Measurements from ENCODE around the gene MVB12B. TPM values are rescaled to one million over a fixed set of nuclear protein-coding genes. Genes with fewer than 3 reads are reported as not detected.
A peak's percentile ranks its signal among the peaks of the same experiment; 100 is the strongest.

The MVB12B gene
- polyA plus RNA-seq, 1 donor from 2014 or later: 39.5 TPM

DNA sequence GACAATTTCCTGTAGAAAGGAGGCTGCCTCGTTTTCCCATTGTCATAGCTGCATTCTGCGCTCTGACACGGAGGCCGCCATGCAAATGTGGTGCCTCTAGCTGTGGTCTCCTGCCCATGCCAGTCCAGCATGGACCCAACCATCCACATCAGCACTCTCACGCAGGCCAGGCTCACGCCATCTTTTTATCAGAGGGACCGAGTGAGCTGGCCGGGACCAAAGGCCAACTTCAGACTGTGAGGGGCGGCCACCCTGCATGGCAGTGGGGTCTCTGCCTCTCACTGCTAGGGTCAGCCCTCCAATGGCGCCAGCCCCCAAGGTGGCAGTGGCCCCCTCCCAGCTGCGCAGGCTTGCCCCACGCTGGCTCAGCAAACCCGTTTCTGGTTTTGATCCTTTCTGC is 155.2 kb downstream of the MVB12B start:
- Histone ChIP-seq H3K27me3 (ENCODE audit: insufficient read depth, low read depth, low read length) (no peaks in the 10 kb centered on the region), H3K4me2 (ENCODE audit: low read length) (peak overlapping the region; percentile 4), H3K9ac (ENCODE audit: low read length) (peak overlapping the region; percentile 41), H3K9me2 (ENCODE audit: insufficient read depth, low read length) (no peaks in the 10 kb centered on the region), H3K4me3 (ENCODE audit: low read length) (peak overlapping the region; percentile 56), H3K36me3 (ENCODE audit: insufficient read depth, low read length) (no peaks in the 10 kb centered on the region), H3K9me3 (ENCODE audit: low read length) (no peaks in the 10 kb centered on the region), H2AFZ (ENCODE audit: low read depth, low read length) (no peak overlapping the region), H3K27ac (ENCODE audit: low read length) (peak overlapping the region; percentile 57), H3F3A (ENCODE audit: insufficient read depth, low read length, poor library complexity, severe bottlenecking) (peaks cover 3% of the 10 kb centered on the region), H3K79me2 (replicated peaks; ENCODE audit: insufficient read depth, low read length) (no peaks in the 10 kb centered on the region), H4K20me1 (ENCODE audit: insufficient read depth) (no peaks in the 10 kb centered on the region)
- TF ChIP-seq SMC3 (conservative IDR thresholded peaks at IDR 0.05; ENCODE audit: poor library complexity): no peak
- TF ChIP-seq, protein P1, sequence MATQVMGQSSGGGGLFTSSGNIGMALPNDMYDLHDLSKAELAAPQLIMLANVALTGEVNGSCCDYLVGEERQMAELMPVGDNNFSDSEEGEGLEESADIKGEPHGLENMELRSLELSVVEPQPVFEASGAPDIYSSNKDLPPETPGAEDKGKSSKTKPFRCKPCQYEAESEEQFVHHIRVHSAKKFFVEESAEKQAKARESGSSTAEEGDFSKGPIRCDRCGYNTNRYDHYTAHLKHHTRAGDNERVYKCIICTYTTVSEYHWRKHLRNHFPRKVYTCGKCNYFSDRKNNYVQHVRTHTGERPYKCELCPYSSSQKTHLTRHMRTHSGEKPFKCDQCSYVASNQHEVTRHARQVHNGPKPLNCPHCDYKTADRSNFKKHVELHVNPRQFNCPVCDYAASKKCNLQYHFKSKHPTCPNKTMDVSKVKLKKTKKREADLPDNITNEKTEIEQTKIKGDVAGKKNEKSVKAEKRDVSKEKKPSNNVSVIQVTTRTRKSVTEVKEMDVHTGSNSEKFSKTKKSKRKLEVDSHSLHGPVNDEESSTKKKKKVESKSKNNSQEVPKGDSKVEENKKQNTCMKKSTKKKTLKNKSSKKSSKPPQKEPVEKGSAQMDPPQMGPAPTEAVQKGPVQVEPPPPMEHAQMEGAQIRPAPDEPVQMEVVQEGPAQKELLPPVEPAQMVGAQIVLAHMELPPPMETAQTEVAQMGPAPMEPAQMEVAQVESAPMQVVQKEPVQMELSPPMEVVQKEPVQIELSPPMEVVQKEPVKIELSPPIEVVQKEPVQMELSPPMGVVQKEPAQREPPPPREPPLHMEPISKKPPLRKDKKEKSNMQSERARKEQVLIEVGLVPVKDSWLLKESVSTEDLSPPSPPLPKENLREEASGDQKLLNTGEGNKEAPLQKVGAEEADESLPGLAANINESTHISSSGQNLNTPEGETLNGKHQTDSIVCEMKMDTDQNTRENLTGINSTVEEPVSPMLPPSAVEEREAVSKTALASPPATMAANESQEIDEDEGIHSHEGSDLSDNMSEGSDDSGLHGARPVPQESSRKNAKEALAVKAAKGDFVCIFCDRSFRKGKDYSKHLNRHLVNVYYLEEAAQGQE (IDR thresholded peaks at IDR 0.05; ENCODE audit: borderline replicate concordance): no peak
- TF ChIP-seq, protein P2, sequence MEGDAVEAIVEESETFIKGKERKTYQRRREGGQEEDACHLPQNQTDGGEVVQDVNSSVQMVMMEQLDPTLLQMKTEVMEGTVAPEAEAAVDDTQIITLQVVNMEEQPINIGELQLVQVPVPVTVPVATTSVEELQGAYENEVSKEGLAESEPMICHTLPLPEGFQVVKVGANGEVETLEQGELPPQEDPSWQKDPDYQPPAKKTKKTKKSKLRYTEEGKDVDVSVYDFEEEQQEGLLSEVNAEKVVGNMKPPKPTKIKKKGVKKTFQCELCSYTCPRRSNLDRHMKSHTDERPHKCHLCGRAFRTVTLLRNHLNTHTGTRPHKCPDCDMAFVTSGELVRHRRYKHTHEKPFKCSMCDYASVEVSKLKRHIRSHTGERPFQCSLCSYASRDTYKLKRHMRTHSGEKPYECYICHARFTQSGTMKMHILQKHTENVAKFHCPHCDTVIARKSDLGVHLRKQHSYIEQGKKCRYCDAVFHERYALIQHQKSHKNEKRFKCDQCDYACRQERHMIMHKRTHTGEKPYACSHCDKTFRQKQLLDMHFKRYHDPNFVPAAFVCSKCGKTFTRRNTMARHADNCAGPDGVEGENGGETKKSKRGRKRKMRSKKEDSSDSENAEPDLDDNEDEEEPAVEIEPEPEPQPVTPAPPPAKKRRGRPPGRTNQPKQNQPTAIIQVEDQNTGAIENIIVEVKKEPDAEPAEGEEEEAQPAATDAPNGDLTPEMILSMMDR (IDR thresholded peaks at IDR 0.05; ENCODE audit: poor library complexity, severe bottlenecking): no peak
- TF ChIP-seq POLR2AphosphoS5 (IDR thresholded peaks at IDR 0.05): no peak
- TF ChIP-seq RAD21 (conservative IDR thresholded peaks at IDR 0.05): no peak
- TF ChIP-seq EZH2 (IDR thresholded peaks at IDR 0.05; ENCODE audit: borderline replicate concordance, insufficient read depth, low read length, poor library complexity, severe bottlenecking): no peak
- TF ChIP-seq EP300 (conservative IDR thresholded peaks at IDR 0.05; ENCODE audit: poor library complexity, severe bottlenecking): no peak
- no peak for TF ChIP-seq MXI1 (conservative IDR thresholded peaks at IDR 0.05; ENCODE audit: poor library complexity, severe bottlenecking)
- TF ChIP-seq TAF1 (IDR thresholded peaks at IDR 0.05; ENCODE audit: low read depth): no peak

DNA sequence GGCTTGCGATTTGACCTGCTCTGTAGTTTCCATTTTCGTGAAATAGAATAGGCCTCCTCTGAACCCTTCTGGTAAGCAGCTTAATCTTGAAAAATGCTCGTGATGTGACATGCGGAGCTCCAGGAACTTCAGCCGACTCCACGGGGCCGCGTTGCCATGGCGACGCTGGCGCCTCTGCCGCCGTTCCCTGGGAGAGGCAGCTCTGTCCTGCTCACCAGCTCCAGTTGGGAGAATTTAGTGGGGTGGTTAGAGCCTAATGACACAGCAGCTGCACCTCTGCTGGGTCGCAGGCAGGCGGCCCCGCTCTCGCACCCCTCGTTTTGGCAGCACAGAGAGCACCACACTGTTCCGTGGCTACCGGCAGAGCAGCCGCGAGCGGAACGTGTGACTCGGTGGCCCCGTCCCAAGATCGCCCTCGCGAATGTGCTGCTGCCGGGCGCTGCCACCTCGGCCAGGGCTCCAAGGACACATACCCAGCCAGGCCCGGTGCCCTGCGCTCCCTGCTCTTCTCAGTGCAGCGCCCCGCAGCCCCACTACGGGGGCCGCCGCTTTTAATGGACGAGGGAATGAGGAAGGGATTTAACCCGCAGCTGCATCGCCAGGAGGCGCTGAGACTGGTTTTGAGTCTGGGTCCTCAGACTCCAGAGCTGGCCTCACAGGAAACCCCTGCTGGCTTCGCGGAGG is 155.9 kb downstream of the MVB12B start:
- Histone ChIP-seq H3K36me3 (ENCODE audit: insufficient read depth, low read length) (no peaks in the 10 kb centered on the region), H3K27ac (ENCODE audit: low read length) (peak overlapping the region; percentile 57), H3K27me3 (ENCODE audit: insufficient read depth, low read depth, low read length) (no peaks in the 10 kb centered on the region), H3F3A (ENCODE audit: insufficient read depth, low read length, poor library complexity, severe bottlenecking) (peaks cover 3% of the 10 kb centered on the region), H2AFZ (ENCODE audit: low read depth, low read length) (no peak overlapping the region), H3K4me3 (ENCODE audit: low read length) (peak overlapping the region; percentile 56), H3K9me3 (ENCODE audit: low read length) (no peaks in the 10 kb centered on the region), H3K9me2 (ENCODE audit: insufficient read depth, low read length) (no peaks in the 10 kb centered on the region), H4K20me1 (ENCODE audit: insufficient read depth) (no peaks in the 10 kb centered on the region), H3K4me2 (ENCODE audit: low read length) (peak overlapping the region; percentile 4), H3K9ac (ENCODE audit: low read length) (peak overlapping the region; percentile 41), H3K79me2 (replicated peaks; ENCODE audit: insufficient read depth, low read length) (no peaks in the 10 kb centered on the region)
- TF ChIP-seq MXI1 (conservative IDR thresholded peaks at IDR 0.05; ENCODE audit: poor library complexity, severe bottlenecking) (peak; percentile 87), RAD21 (conservative IDR thresholded peaks at IDR 0.05) (peak; percentile 45), EZH2 (IDR thresholded peaks at IDR 0.05; ENCODE audit: borderline replicate concordance, insufficient read depth, low read length, poor library complexity, severe bottlenecking) (no peak), SMC3 (conservative IDR thresholded peaks at IDR 0.05; ENCODE audit: poor library complexity) (peak; percentile 51), TAF1 (IDR thresholded peaks at IDR 0.05; ENCODE audit: low read depth) (no peak), EP300 (conservative IDR thresholded peaks at IDR 0.05; ENCODE audit: poor library complexity, severe bottlenecking) (peak; percentile 16), POLR2AphosphoS5 (IDR thresholded peaks at IDR 0.05) (no peak)
- TF ChIP-seq, protein P1 (IDR thresholded peaks at IDR 0.05; ENCODE audit: borderline replicate concordance): no peak
- TF ChIP-seq, protein P2 (IDR thresholded peaks at IDR 0.05; ENCODE audit: poor library complexity, severe bottlenecking): peak; percentile 42
